Adrenal gland (tissue), 12 donors: ENCODE data around the gene DNAJC10. TPM values are rescaled to one million over a fixed set of nuclear protein-coding genes. Genes with fewer than 3 reads are reported as not detected.

Experiments
- DNase-seq, 7 donors: peaks; one replicate each; pipeline ENCODE4 v3.0.0-alpha.2; 2019 to 2020
- H3K27ac ChIP-seq, 5 donors: fragments of 200-600 bp; sonication (generic) in 4 of 5; 1 replicate in 3 of 5; 2 replicates in 2 of 5; pipeline versions ENCODE4 v1.5.1 to v1.8.0; 2016 to 2020; ENCODE audit warnings: mild to moderate bottlenecking in 1 of 5
- H3K27me3 ChIP-seq: fragments of 200-600 bp; 2 replicates; pipeline ENCODE4 v1.8.0; 2021
- H3K36me3 ChIP-seq, 2 donors: fragments of 200-600 bp; replicated peaks in 1 of 2; 1 replicate in 1 of 2; 2 replicates in 1 of 2; pipeline versions ENCODE4 v1.5.1 to v1.8.0; 2018 to 2022
- H3K4me1 ChIP-seq, 2 donors: fragments of 200-600 bp; replicated peaks in 1 of 2; 1 replicate in 1 of 2; 2 replicates in 1 of 2; pipeline versions ENCODE4 v1.5.1 to v1.8.0; 2018 to 2021
- H3K4me3 ChIP-seq, 4 donors: fragments of 200-600 bp; sonication (generic) in 3 of 4; one replicate each; pipeline ENCODE4 v1.5.1; 2016 to 2018
- H3K9me3 ChIP-seq, 3 donors: fragments of 200-600 bp; sonication (generic) in 1 of 3; replicated peaks in 1 of 3; 1 replicate in 2 of 3; 2 replicates in 1 of 3; pipeline versions ENCODE4 v1.5.1 to v1.8.0; 2016 to 2021
- CTCF ChIP-seq, 6 experiments: fragments of 450-650 bp in 4 of 6; fragments of 200-600 bp in 2 of 6; sonication (generic) in 1 of 6; IDR thresholded peaks; 1 replicate in 5 of 6; 2 replicates in 1 of 6; pipeline versions ENCODE4 v1.5.1 to v1.8.0; 2016 to 2021; ENCODE audit warnings: antibody characterized with exemption in 6 of 6, mild to moderate bottlenecking in 2 of 6, moderate library complexity in 1 of 6
- POLR2A ChIP-seq, 2 donors: fragments of 450-650 bp; IDR thresholded peaks; one replicate each; pipeline ENCODE4 v1.6.1; 2017; ENCODE audit warnings: antibody characterized with exemption in 2 of 2, mild to moderate bottlenecking in 2 of 2, moderate library complexity in 1 of 2
- WGBS, 4 donors: extraction: QIAGEN DNeasy Blood & Tissue Kit in 2 of 4; methylation state at CpG; one replicate each; pipeline versions ENCODE4 v1.1.5 to v1.1.7; 2013 to 2017; 5-methylcytosine and 5-hydroxymethylcytosine counted together
- intact Hi-C, 2 donors: fragments of 100-400 bp; cut with DNase I; formaldehyde crosslinking; loops; one replicate each; pipeline versions ENCODE4 v1.14.1 to v1.15.0; 2022 to 2023
- polyA plus RNA-seq, 3 donors: library from polyadenylated mRNA; stranded (reverse); fragments of 200-250 nt in 2 of 3; fragments of 350-450 nt in 1 of 3; fragmentation: Illumina TruSeq in 1 of 3; extraction: RNeasy Lipid Tissue Mini Kit (QIAGEN cat#74804) in 1 of 3; gene quantifications; one replicate each; pipeline ENCODE4 v1.2.3, GENCODE V29; 2013 to 2014
- total RNA-seq, 9 donors: library from RNA; depleted of rRNA in 4 of 9; stranded (reverse); fragments of >200 nt in 4 of 9; fragments of 120-200 nt in 1 of 9; fragmentation: NEBNext Ultra II Directional in 1 of 9; extraction: Animal tissue kit (Norgen Biotek cat#: 25700) in 1 of 9; gene quantifications; one replicate each; pipeline versions ENCODE4 v1.1.0 to v1.2.4, GENCODE V29; 2013 to 2023
- donor health status: healthy with polysubstance abuse.
- donor health status: Bipolar disorder and iron deficiency.
- donor health status: DM: yes; HTN: yes; CAD: no.
- donor health status: DM: no; HTN: no; CAD: no.
- donor health status: DM: no; HTN: no; CAD: no.
- donor health status: DM: yes; HTN: yes; CAD: no.

Gene DNAJC10
- total and polyA plus RNA-seq, 12 donors, result 16.7 to 88.3 (median 41.1) TPM

- no peaks in the 10 kb centered on the region for H3K9me3 ChIP-seq
- intact Hi-C loops, result no loop called here
- no peak overlapping the region for H3K4me3 ChIP-seq
- no peaks in the 10 kb centered on the region for H3K4me1 ChIP-seq
- no peaks in the 10 kb centered on the region for H3K36me3 ChIP-seq
- no peaks in the 10 kb centered on the region for H3K27me3 ChIP-seq
- 67 to 83% (median 80%) methylated on average over 1 of the region's 1 CpG for WGBS, 4 donors
- no peak for TF ChIP-seq CTCF (IDR thresholded peaks at IDR 0.05)
- TF ChIP-seq POLR2A (IDR thresholded peaks at IDR 0.05), result no peak
- no peak overlapping the region for H3K27ac ChIP-seq
- DNase-seq, result no peak
Measured at GRCh38 chr2:182826064-182826463, 110.0 kb downstream of the DNAJC10 start.

- intact Hi-C loops, result no loop called here
- Histone ChIP-seq H3K4me1 (no peaks in the 10 kb centered on the region), H3K27ac (no peak overlapping the region), H3K36me3 (no peaks in the 10 kb centered on the region), H3K9me3 (no peaks in the 10 kb centered on the region), H3K4me3 (no peak overlapping the region), H3K27me3 (no peaks in the 10 kb centered on the region)
- 87 to 90% (median 88%) methylated on average over 3 of the region's 3 CpGs for WGBS, 4 donors
- DNase-seq, result no peak
- no peak for TF ChIP-seq POLR2A (IDR thresholded peaks at IDR 0.05)
- no peak for TF ChIP-seq CTCF (IDR thresholded peaks at IDR 0.05)
Measured at GRCh38 chr2:182826496-182826895, 110.4 kb downstream of the DNAJC10 start.

- WGBS, 4 donors, result 65 to 77% (median 72%) methylated on average over 2 of the region's 2 CpGs
- TF ChIP-seq POLR2A (IDR thresholded peaks at IDR 0.05), result no peak
- TF ChIP-seq CTCF (IDR thresholded peaks at IDR 0.05), result no peak
- no peaks in the 10 kb centered on the region for H3K9me3 ChIP-seq
- H3K27me3 ChIP-seq, result no peaks in the 10 kb centered on the region
- H3K4me3 ChIP-seq, result no peak overlapping the region
- DNase-seq, result no peak
- H3K4me1 ChIP-seq, result no peaks in the 10 kb centered on the region
- intact Hi-C loops, result no loop called here
- no peaks in the 10 kb centered on the region for H3K36me3 ChIP-seq
- H3K27ac ChIP-seq, result no peak overlapping the region
Measured at GRCh38 chr2:182827182-182827879, 111.3 kb downstream of the DNAJC10 start.

GRCh38 chr2:182831101-182831500, 115.0 kb downstream of the DNAJC10 start:
- H3K36me3 ChIP-seq, result no peaks in the 10 kb centered on the region
- intact Hi-C loops, result no loop called here
- no peaks in the 10 kb centered on the region for H3K27me3 ChIP-seq
- no peak for DNase-seq
- no peak overlapping the region for H3K27ac ChIP-seq
- H3K4me3 ChIP-seq, result no peak overlapping the region
- H3K9me3 ChIP-seq, result no peaks in the 10 kb centered on the region
- TF ChIP-seq CTCF (IDR thresholded peaks at IDR 0.05), result no peak
- no peaks in the 10 kb centered on the region for H3K4me1 ChIP-seq
